MM.1S (cell line): ENCODE measurements around the gene PLD4.

Experiments
- DNase-seq: peaks from one replicate; pipeline ENCODE4 v3.0.0-alpha.2; 2015
- H2AFZ ChIP-seq: fragments of 300-600 bp; sonication (generic); 2 replicates; pipeline ENCODE4 v1.6.0; 2016; ENCODE audit warnings: antibody characterized with exemption, low read length
- H3F3A ChIP-seq: fragments of 300-600 bp; sonication (generic); 2 replicates; pipeline ENCODE4 v1.6.1; 2016; ENCODE audit warnings: mild to moderate bottlenecking, antibody characterized with exemption, low read length, moderate library complexity, mixed read lengths; ENCODE audit not compliant: insufficient read depth
- H3K27ac ChIP-seq: fragments of 300-600 bp; sonication (generic); 2 replicates; pipeline ENCODE4 v1.5.1; 2016; ENCODE audit warnings: mild to moderate bottlenecking, low read length
- H3K27me3 ChIP-seq: fragments of 300-600 bp; sonication (generic); replicated peaks from 2 replicates; pipeline ENCODE4 v1.6.0; 2016; ENCODE audit warnings: low read length; ENCODE audit not compliant: insufficient read depth
- H3K36me3 ChIP-seq: fragments of 300-600 bp; sonication (generic); replicated peaks from 2 replicates; pipeline ENCODE4 v1.6.1; 2016; ENCODE audit warnings: mild to moderate bottlenecking, low read length, mixed read lengths; ENCODE audit not compliant: insufficient read depth
- H3K4me1 ChIP-seq: fragments of 300-600 bp; sonication (generic); 2 replicates; pipeline ENCODE4 v1.6.1; 2016; ENCODE audit warnings: low read length, mixed read lengths
- H3K4me2 ChIP-seq: fragments of 300-600 bp; sonication (generic); 2 replicates; pipeline ENCODE4 v1.6.0; 2016; ENCODE audit warnings: low read depth, low read length
- H3K4me3 ChIP-seq: fragments of 300-600 bp; sonication (generic); 2 replicates; pipeline ENCODE4 v1.5.1; 2016; ENCODE audit warnings: low read length, mixed read lengths
- H3K79me2 ChIP-seq: fragments of 300-600 bp; sonication (generic); 2 replicates; pipeline ENCODE4 v1.6.1; 2016; ENCODE audit warnings: mixed run types, low read length, mixed read lengths
- H3K9ac ChIP-seq: fragments of 300-600 bp; sonication (generic); 2 replicates; pipeline ENCODE4 v1.6.1; 2016; ENCODE audit warnings: low read length, mixed read lengths
- H3K9me2 ChIP-seq: fragments of 300-600 bp; sonication (generic); replicated peaks from 2 replicates; pipeline ENCODE4 v1.6.1; 2016; ENCODE audit warnings: mild to moderate bottlenecking, low read length, mixed read lengths; ENCODE audit not compliant: insufficient read depth
- H3K9me3 ChIP-seq: fragments of 300-600 bp; sonication (generic); replicated peaks from 2 replicates; pipeline ENCODE4 v1.6.1; 2016; ENCODE audit warnings: mild to moderate bottlenecking, low read length, mixed read lengths; ENCODE audit not compliant: insufficient read depth
- H4K20me1 ChIP-seq: fragments of 300-600 bp; sonication (generic); 2 replicates; pipeline ENCODE4 v1.6.1; 2016; ENCODE audit warnings: mild to moderate bottlenecking, low read length, moderate library complexity, mixed read lengths; ENCODE audit not compliant: insufficient read depth
- EZH2 ChIP-seq: fragments of 300-600 bp; sonication (generic); optimal IDR thresholded peaks from 2 replicates; pipeline ENCODE3; 2017; ENCODE audit warnings: low read depth, mild to moderate bottlenecking, antibody characterized with exemption, low read length, mixed read lengths
- EZH2phosphoT487 ChIP-seq: fragments of 300-600 bp; sonication (generic); IDR thresholded peaks from 2 replicates; pipeline ENCODE4 v1.6.1; 2018; ENCODE audit warnings: antibody characterized with exemption, low read length
- TF ChIP-seq, protein P1 (sequence below): fragments of 300-600 bp; sonication (generic); IDR thresholded peaks from 2 replicates; pipeline ENCODE4 v1.5.1; 2016; ENCODE audit warnings: antibody characterized with exemption, low read length, mixed read lengths

PLD4 gene

DNA sequence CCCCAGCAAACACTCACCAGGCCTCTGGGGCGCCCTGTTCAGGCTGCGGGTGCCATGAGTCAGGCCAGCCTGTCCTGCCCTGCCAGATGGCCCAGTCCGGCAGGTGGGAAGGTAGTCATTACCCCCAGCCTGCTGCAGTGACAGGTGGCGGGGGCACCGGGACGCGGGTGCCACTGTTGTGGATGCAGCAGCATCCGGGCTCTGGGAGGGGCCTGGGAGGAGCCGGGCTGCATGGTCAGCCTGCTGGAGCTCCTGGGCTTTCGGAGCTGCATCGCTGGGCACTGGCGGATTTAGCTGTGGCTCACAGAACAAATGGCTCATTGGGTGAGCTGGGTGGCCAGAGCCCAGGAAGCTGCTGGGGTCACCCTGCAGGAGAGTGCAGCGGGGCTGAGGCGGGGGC lies 46.1 kb upstream of the PLD4 start:
- no peak overlapping the region for H3K4me2 ChIP-seq
- H3K36me3 ChIP-seq, result no peaks in the 10 kb centered on the region
- DNase-seq, result no peak
- no peaks in the 10 kb centered on the region for H3K27me3 ChIP-seq
- no peaks in the 10 kb centered on the region for H3K4me1 ChIP-seq
- no peaks in the 10 kb centered on the region for H3F3A ChIP-seq
- no peak overlapping the region for H3K27ac ChIP-seq
- TF ChIP-seq, protein P1, sequence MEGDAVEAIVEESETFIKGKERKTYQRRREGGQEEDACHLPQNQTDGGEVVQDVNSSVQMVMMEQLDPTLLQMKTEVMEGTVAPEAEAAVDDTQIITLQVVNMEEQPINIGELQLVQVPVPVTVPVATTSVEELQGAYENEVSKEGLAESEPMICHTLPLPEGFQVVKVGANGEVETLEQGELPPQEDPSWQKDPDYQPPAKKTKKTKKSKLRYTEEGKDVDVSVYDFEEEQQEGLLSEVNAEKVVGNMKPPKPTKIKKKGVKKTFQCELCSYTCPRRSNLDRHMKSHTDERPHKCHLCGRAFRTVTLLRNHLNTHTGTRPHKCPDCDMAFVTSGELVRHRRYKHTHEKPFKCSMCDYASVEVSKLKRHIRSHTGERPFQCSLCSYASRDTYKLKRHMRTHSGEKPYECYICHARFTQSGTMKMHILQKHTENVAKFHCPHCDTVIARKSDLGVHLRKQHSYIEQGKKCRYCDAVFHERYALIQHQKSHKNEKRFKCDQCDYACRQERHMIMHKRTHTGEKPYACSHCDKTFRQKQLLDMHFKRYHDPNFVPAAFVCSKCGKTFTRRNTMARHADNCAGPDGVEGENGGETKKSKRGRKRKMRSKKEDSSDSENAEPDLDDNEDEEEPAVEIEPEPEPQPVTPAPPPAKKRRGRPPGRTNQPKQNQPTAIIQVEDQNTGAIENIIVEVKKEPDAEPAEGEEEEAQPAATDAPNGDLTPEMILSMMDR, result no peak
- TF ChIP-seq EZH2phosphoT487 (no peak), EZH2 (no peak)
- H3K9ac ChIP-seq, result no peak overlapping the region
- no peak overlapping the region for H2AFZ ChIP-seq
- H3K4me3 ChIP-seq, result no peak overlapping the region
- H3K79me2 ChIP-seq, result no peaks in the 10 kb centered on the region
- H3K9me2 ChIP-seq, result no peaks in the 10 kb centered on the region
- H4K20me1 ChIP-seq, result no peaks in the 10 kb centered on the region
- H3K9me3 ChIP-seq, result no peaks in the 10 kb centered on the region

DNA sequence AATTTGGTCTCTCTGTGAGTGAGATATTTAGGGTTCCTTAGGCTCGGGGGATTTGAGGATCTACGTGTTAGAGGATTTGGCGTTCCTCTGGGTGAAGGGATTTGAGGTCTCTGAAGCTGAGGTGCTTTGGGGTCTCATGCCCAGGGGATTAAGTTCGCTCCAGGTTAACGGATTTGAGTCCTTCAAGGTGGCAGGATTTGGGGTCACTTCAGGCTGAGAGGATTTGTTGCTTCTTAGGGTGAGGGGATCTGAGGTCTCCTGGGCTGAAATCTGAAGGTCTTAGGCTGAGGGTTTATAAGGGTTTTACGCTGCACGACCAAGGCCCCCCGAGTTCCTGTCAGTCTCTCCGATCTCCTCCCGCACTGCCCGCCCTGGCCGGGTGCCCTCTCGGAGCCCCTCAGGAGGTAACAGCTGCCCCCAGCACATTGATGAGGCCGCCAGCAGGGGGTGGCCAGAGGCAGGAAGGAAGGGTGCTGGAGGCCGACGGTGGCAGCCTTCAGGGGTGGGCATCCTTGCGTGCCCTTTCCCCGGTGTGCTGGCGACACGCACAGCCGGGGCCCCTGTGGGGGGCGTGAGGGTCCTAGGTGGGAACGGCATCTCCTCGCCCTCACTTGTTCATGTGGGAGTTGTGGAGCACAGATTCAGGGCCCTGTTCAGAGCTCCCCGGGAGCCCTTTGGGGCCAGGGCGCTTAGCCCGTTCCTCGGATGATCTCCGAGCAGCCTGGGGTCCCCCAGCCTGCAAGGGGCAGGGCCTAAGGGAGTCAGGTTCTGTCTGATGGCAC lies 45.3 kb upstream of the PLD4 start:
- Histone ChIP-seq H3K9me2 (no peaks in the 10 kb centered on the region), H3K4me2 (no peak overlapping the region), H3F3A (no peaks in the 10 kb centered on the region), H3K27me3 (no peaks in the 10 kb centered on the region), H3K36me3 (no peaks in the 10 kb centered on the region), H3K9me3 (no peaks in the 10 kb centered on the region), H3K9ac (no peak overlapping the region), H3K27ac (no peak overlapping the region), H2AFZ (no peak overlapping the region), H3K4me1 (no peaks in the 10 kb centered on the region), H3K79me2 (no peaks in the 10 kb centered on the region), H3K4me3 (no peak overlapping the region), H4K20me1 (no peaks in the 10 kb centered on the region)
- TF ChIP-seq EZH2phosphoT487 (no peak), EZH2 (no peak)
- TF ChIP-seq, protein P1, result no peak
- no peak for DNase-seq

DNA sequence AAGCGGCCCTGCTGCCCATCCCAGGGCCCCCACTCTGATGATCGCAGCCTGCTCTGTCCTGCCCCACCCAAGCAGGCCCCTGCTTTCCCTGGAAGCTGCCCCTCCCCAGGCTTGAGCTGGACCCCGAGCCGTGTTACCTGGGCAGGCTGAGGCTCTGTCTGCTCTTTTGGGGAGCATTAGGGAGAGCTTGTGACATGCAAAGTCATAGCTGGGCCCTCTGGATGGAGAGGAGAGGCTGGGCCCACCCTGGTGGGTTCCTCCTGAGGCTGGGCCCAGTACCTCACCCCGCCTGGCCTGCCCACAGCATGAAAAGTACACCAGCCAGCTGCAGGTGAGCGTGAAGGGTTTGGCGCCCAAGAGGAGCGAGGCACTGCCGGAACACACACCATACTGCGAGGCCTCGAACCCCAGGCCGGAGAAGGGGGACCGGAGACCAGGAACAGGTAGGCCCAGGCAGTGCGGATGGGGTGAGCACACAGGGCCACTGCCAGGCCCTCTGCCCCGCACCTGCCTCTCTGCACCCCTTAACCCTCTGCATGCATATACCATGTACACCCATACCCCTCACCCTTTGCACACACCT lies 44.6 kb upstream of the PLD4 start:
- H3K4me3 ChIP-seq, result no peak overlapping the region
- no peaks in the 10 kb centered on the region for H4K20me1 ChIP-seq
- no peak overlapping the region for H3K27ac ChIP-seq
- no peak for TF ChIP-seq EZH2phosphoT487
- H3K9ac ChIP-seq, result no peak overlapping the region
- no peaks in the 10 kb centered on the region for H3F3A ChIP-seq
- no peaks in the 10 kb centered on the region for H3K9me3 ChIP-seq
- H3K36me3 ChIP-seq, result no peaks in the 10 kb centered on the region
- no peak overlapping the region for H3K4me2 ChIP-seq
- H2AFZ ChIP-seq, result no peak overlapping the region
- DNase-seq, result no peak
- no peaks in the 10 kb centered on the region for H3K79me2 ChIP-seq
- H3K4me1 ChIP-seq, result no peaks in the 10 kb centered on the region
- no peaks in the 10 kb centered on the region for H3K27me3 ChIP-seq
- no peaks in the 10 kb centered on the region for H3K9me2 ChIP-seq
